Fibroblast of gingiva (primary cell): ENCODE results near the gene ANO7.
A peak's percentile ranks its signal among the peaks of the same experiment; 100 is the strongest.

Source experiments
- DNase-seq: peaks from one replicate; pipeline ENCODE4 v3.0.0-alpha.2; 2011; ENCODE audit warnings: low read depth

Gene ANO7, protein sequence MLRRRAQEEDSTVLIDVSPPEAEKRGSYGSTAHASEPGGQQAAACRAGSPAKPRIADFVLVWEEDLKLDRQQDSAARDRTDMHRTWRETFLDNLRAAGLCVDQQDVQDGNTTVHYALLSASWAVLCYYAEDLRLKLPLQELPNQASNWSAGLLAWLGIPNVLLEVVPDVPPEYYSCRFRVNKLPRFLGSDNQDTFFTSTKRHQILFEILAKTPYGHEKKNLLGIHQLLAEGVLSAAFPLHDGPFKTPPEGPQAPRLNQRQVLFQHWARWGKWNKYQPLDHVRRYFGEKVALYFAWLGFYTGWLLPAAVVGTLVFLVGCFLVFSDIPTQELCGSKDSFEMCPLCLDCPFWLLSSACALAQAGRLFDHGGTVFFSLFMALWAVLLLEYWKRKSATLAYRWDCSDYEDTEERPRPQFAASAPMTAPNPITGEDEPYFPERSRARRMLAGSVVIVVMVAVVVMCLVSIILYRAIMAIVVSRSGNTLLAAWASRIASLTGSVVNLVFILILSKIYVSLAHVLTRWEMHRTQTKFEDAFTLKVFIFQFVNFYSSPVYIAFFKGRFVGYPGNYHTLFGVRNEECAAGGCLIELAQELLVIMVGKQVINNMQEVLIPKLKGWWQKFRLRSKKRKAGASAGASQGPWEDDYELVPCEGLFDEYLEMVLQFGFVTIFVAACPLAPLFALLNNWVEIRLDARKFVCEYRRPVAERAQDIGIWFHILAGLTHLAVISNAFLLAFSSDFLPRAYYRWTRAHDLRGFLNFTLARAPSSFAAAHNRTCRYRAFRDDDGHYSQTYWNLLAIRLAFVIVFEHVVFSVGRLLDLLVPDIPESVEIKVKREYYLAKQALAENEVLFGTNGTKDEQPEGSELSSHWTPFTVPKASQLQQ

GRCh38 chr2:241188361-241189092 is at the start of gene ANO7:
TSS of gene ANO7 (plus strand) at chr2:241188677. CDS start at chr2:241190064, 1,387 bp downstream.
- DNase-seq, result no peak

DNA sequence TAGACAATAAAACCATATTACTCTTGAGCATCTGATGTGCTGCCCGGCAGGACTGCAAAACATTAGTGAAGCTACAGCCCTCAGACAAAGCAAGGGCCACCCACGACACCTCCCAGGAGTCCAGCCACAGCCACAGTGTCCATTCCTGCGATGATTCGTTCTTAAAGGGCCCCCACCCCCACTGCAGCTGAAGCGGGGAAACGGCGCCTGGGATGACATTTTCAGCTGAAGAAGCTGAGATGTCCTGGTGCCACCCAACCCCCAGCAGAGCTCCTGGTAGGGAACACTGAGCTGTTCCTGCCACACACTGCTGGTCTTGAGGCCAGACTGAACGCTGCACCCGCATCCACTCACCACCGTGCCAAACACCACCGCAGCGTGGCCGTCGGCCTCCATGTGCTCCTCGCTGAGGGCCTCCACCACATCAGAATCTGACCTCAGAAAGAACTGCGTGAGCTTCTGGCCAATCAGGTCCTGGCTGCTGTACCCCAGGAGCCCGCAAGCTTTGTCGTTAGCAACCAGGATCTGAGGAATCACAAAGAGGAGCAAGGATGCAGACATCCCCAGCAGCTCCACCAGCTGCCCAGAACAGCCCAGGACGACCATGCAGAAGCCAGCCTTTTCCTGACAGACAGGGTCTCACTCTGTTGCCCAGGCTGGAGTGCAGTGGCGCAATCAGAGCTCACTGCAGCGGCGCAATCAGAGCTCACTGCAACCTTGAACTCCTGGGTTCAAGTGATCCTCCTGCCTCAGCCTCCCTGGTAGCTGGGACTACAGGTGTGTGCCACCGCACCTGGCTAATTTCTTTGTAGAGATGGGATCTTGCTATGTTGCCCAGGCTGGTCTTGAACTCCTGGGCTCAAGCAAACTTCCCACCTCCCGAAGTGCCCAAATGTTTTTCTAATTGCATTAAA is 48.7 kb upstream of the ANO7 start:
- no peak for DNase-seq

DNA sequence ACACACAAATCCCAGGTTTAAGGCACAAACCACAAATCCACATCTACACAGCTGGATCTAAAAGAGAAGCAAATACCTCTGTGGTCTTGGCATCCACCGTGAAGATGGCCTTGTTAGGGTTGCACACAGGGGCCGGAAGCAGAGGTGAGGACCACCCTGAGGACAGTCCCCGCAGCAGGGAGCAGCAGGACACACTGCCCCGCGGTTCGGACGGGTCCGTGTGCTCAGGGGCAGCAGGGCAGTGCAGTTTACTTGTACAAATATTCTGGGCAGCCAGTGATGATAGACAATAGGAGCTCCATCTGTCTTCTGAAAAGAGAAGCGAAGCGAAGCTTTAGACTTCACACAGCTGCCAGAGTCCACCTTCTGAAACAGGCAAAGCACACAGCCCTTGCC is 48.0 kb upstream of the ANO7 start:
- DNase-seq, result no peak

DNA sequence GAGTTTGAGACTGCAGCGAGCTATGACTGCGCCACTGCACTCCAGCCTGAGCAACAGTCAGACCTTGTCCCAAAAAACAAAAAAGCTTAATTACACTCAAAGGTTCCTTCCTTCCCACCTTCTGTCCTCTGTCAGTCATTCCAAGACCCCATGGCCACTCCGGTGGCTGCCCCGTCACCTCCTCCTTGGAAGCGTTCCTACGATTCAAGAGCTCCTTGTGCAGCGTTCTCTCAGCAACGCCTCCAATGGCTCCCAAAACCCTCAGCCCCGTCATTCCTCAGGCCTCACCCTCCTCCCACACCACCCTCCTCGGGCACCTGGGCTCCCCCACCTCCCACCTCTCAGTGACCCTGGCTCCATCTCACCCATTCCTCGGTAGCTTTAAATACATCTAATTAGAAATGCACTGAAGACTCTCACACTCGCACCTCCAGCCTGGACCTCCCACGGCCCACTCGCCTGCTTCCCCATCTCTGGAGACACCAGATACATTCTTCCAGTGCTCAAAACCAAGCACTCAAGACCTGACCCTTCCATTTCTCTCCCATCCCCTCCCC is 47.2 kb upstream of the ANO7 start:
- DNase-seq, result no peak

DNA sequence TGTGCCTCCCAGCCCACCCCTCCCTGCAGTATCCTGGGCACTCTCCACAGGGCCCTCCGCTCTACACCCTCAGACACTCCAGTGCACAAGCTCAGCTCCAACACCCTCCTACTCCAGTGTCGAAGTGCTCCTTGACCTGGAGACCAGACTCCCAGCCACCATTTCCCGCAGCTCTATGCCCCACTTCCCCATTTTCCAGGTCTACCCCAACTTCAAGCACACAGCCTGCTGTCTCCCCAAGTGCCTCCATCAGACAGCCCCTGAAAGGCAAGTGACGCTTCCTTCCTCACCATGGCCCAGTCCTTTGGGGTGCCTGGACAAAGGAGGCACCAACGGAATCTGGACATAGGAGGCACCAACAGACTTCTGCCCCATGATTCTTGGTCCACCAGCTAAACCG is 46.4 kb upstream of the ANO7 start:
- no peak for DNase-seq

GRCh38 chr2:241142593-241142992 is 45.9 kb upstream of the ANO7 start:
- no peak for DNase-seq

GRCh38 chr2:241146286-241146685 is 42.2 kb upstream of the ANO7 start:
- DNase-seq, result no peak

- DNase-seq, result no peak
Measured at GRCh38 chr2:241147336-241147735, 41.1 kb upstream of the ANO7 start.

GRCh38 chr2:241148239-241148638 is 40.2 kb upstream of the ANO7 start:
- DNase-seq, result no peak

DNA sequence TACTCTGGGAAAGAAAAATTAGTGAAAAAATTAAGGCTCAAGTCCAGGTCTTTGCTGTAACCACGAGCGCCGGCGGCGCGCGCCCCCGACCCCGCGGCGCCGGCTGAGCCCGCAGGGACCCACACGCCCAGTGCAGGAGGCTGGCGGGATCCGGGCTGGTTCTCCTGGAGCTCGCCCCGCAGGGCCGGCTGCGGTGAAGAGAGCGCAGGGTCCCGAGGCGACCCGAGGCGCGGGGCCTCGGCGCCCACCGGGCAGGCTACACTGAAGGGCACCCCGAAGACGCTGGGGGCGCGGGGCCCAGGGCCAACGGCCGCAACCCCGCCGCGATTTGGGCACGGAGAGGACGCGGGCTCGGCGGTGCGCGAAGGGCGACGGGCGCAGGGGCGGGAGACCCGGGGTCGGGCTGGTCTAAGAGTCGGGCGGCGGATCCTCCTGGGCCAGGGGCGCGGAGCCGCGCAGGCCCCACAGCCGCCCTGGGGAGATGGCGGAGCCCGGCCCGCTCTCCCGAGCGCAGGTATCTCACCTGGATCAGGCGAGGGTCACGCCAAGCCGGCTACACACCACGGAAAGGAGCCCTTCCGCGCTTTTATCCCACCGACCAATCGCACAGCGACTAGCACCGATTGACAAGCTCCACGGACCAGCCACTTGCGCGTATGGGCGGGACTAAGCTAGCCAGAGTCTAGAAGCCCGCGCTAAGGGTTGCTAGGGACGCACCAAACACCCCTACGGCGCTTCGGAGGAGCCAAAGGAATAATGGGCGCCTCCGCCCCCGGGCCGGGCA is 39.4 kb upstream of the ANO7 start, which contains the start of gene PASK:
Gene PASK, minus strand, starts transcription at position 582 of the 784 bp plus-strand sequence. CDS start 6,440 bp downstream, outside the sequence.
- DNase-seq, result peak; percentile 89

DNA sequence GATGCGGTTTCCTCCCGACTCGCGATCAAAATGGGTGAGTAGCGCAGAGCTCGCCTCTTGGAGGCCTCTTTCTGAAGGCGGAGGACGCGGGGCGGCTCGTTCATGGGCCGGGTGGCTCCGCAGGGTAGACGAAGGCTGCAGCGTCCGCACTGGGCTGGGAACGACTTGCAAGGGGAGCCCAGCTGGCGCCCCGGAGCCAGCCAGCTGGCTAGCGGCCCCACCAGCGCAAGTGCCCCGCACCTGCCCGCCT is 38.9 kb upstream of the ANO7 start:
- no peak for DNase-seq

DNA sequence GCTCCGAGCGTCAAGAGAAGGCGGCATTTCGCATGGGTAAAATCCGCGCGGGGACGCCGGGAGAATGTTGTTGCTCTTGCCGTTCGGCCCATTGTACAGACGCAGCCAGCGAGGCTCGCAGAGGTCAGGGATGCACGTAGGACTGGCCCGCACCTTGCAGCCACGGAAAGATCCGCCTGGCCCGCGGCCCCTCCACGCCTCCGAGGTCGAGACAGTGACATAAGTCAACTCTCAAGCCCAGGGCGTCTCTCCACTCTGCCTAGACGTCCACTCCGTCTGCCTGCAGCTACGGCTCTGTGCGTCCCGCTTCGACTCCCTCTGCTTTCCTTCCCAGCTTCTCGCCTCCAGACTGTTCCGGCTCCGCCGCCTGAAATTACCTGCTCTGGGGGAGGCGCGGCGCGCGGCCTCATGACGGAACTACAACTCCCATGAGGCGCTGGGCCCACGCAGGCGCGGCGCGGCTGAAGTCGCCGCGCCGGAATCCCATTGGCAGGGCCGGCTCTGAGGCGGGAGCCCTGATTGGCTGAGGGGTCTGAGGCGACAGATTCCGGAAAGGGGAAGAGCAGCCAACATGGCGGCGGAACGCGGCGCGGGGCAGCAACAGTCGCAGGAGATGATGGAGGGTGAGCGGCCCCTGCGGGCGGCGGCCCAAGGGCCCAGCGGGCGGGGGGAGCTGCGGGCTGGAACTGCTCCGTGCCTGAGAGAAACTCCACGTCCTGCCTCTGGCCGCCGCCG is 38.4 kb upstream of the ANO7 start, which contains the start of gene PPP1R7:
Gene PPP1R7, plus strand, starts transcription at position 543 of the 735 bp plus-strand sequence. Its CDS starts 29 bp downstream, at position 572.
- DNase-seq, result peak; percentile 87

DNA sequence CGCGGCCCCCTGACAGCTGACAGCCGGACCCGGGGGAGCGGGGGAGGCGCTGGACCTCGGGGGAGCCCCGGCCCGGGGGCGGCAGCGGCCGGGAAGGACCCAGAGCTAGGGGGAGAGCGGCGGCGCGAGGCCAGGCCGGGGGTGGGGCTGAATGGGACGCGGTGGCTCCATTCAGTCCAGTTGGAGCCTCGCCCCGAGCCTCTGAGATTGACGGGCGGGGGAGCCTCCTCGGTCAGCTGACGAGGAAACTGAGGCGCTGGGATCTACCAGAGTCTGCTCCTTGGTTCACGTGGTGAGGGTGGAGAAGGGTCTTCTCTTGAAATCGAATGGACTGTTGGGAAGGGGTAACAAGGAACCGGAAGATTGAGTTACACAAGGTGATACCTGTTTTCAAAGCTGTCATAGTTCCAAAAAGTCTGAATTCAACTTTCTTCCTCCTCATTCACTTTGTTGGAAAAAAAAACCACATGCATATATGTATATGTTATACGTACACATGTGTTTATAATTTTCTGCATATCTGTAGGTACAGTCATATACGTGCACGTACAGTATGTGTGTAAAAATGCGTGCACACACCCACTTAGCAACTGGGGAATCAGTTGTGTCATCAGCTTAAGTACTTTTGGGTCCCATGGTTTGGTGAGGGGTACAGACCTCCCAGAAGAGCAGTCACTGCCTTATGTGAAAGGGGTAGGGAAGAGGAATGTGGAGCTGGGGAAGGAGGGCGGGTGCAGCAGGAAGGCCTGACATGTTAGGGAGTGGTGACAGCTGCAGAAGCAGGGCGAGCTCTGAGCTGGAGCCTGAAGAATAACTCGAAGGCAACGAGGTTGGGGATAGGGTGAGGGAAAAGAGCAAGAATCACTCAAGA is 37.6 kb upstream of the ANO7 start:
- no peak for DNase-seq

DNA sequence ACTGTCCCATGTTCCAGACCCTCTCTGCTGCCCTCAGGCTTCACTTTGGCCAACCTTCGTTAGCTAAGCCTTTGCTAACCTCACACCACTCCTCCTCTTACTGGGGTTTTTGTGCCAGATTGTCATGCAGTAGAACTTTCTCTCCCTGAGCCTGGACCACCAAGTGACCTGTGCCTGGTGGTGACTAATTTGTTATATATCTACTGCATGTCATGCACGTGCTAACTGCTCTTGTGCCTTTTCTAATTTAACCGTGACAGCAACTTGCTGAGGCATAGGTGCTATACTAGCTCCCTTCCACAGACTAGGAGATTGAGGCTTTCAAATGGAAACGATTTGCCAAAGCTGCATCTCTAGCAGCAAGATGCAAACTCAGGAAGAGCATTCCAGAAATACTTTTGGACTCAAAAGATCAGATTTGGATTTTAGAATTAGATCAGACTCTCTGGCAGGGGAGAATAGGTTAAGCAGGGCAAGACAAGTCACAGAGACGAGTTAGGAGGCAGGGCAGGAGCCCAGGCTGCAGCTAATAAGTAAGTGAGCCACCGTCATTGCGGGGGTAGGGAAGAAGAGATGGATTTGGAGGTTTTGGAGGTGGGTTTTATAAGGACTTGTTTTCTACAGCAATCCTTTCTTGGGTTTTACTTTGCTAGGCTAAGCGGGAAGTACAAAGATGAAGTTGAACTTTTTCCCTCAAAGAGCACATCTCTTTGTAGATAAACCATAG is 36.4 kb upstream of the ANO7 start:
- no peak for DNase-seq

DNA sequence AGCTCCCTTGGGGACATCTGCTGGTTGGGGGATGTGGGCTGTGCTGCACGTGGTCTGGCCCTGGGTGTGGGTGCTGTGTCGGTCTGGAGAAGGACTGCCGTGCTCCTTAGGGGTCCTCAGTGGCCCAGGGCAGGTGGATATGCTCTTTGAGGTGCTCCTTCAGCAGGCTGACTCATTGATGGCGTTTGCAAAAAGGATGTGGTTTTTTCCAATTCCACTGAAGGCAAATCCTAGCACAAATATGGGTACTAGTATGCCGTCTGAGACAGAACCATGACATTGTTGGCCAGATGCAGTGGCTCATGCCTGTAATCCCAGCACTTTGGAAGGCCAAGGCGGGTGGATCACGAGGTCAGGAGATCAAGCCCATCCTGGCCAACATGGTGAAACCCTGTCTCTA is 34.9 kb upstream of the ANO7 start:
- DNase-seq, result no peak

GRCh38 chr2:241154915-241155314 is 33.6 kb upstream of the ANO7 start:
- no peak for DNase-seq

DNA sequence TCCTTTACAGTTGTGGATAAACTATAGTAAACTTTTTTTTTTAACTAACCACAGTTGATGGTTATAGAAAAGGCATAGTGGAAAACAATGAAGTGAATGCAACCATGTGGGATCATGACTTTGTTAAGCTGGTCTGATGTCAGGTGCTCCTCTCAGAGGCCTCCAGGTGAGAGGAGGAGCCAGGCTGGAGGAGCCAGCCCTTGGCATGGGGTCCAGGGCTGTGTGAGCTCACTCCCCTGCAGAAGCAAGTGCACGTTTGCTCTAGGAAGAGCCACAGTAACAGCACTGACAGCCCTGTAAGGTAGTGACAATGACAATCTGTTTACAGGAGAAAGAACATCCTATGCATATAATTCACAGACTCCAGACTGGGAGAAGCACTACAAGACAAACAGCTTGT is 32.5 kb upstream of the ANO7 start:
- no peak for DNase-seq

GRCh38 chr2:241156971-241157441 is 31.5 kb upstream of the ANO7 start:
- DNase-seq, result no peak
